Hair follicle dermal papilla cell (primary cell): Measurements from ENCODE around the gene TF. TPM values are rescaled to one million over a fixed set of nuclear protein-coding genes. Genes with fewer than 3 reads are reported as not detected.

Experiments
- small RNA-seq: library from RNA; depleted of rRNA; stranded (forward); fragments of <200 nt; gene quantifications from one replicate; pipeline ENCODE3, GENCODE V24; 2012
- total RNA-seq: library from RNA; depleted of rRNA; stranded (reverse); fragments of >200 nt; gene quantifications from 2 replicates; pipeline ENCODE4 v1.2.3, GENCODE V29; 2012

Gene TF
- total RNA-seq = under 0.01 and 0.36 TPM in 2 replicates

DNA sequence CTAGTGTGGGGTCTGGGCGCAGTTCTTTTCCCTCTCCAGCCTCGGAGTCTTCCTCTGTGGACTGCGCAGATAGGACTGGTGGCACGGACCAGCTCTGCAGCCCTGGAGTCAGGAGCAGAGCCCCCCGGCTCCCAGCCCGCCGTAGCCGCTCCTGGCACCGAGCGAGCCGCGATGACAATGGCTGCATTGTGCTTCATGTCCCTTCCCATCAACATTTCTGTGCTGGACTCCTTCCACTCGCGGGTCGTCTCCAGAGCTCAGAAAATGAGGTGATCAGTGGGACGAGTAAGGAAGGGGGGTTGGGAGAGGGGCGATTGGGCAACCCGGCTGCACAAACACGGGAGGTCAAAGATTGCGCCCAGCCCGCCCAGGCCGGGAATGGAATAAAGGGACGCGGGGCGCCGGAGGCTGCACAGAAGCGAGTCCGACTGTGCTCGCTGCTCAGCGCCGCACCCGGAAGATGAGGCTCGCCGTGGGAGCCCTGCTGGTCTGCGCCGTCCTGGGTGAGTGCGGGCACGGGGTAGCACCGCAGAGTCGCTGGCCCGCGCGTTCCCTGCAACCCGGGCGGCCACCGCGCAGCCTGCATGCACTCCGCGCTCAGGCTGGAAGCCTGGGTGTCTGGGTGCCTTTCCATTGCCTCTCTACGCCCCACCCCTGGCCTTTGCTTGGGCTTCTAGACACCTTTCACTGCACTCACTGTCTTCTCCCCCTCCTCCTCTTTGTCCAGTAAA lies at the start of gene TF:
Gene TF, plus strand, starts transcription at position 413 of the 731 bp plus-strand sequence. Its CDS starts 48 bp downstream, at position 461.

DNA sequence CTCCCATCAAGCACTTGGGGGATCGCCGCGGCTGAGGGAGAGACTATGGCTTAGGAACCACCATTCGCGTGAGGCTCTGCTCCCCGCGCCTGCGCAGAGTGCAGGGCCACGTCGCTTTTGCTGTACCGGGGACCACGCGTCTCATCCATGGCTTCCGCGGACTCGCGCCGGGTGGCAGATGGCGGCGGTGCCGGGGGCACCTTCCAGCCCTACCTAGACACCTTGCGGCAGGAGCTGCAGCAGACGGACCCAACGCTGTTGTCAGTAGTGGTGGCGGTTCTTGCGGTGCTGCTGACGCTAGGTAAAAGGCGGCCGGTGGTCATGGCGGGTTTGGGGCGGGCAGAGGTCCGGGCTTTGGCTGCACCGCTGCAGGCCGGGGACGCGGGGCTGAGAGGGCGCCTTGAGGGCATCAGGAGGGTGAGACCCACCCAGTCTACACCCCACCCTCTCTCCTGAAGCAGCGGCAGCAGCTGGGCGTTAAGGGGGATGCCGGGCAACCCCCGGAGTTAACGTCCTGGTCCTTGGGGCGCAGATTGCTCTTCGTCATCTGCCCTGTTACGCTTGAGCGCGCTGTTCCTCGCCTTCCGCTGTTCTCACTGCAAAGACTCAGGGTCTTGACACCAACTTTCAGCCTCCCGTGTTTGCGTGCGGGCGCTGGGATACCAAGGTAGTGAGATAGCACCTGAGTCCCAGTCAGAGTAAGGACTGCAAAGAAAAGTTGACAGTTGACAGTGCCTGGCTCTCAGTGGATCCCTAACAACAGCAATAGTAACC lies 59.7 kb downstream of the TF start, which contains the start of gene SRPRB:
Gene SRPRB, plus strand, starts transcription at position 114 of the 774 bp plus-strand sequence. Its CDS starts 34 bp downstream, at position 148.

Small RNA genes lying within 50 kb of the gene (small RNA-seq; reads per million reads assigned to genes)
- not detected for gene RNA5SP140

Other genes starting within 250 kb of the TF start
- 189 and 214 TPM in 2 replicates for gene CDV3, start 172.7 kb upstream of the TF start, total RNA-seq
- 18.8 and 25.0 TPM in 2 replicates for gene TOPBP1, start 84.5 kb upstream of the TF start, total RNA-seq
- gene SRPRB, start 59.4 kb downstream of the TF start, total RNA-seq = 50.8 and 69.1 TPM in 2 replicates
- gene RAB6B, start 149.5 kb downstream of the TF start, total RNA-seq = 0.61 and 0.81 TPM in 2 replicates